GM12875 (cell line): ENCODE results near the gene FUT8.

ENCODE experiments used
- H3K4me3 ChIP-seq: one replicate; pipeline ENCODE4 v1.5.1; 2011; ENCODE audit warnings: low read depth, low read length, control low read depth
- TF ChIP-seq, protein P1 (sequence below): IDR thresholded peaks from 2 replicates; pipeline ENCODE4 v1.5.1; 2011; ENCODE audit warnings: low read depth, mild to moderate bottlenecking, control low read depth, inconsistent platforms, low read length, moderate library complexity, borderline replicate concordance; ENCODE audit not compliant: insufficient read depth

FUT8 gene

GRCh38 chr14:65470404-65470880, 57.9 kb downstream of the FUT8 start:
- H3K4me3 ChIP-seq, result peak overlapping the region; percentile 21
- TF ChIP-seq, protein P1, sequence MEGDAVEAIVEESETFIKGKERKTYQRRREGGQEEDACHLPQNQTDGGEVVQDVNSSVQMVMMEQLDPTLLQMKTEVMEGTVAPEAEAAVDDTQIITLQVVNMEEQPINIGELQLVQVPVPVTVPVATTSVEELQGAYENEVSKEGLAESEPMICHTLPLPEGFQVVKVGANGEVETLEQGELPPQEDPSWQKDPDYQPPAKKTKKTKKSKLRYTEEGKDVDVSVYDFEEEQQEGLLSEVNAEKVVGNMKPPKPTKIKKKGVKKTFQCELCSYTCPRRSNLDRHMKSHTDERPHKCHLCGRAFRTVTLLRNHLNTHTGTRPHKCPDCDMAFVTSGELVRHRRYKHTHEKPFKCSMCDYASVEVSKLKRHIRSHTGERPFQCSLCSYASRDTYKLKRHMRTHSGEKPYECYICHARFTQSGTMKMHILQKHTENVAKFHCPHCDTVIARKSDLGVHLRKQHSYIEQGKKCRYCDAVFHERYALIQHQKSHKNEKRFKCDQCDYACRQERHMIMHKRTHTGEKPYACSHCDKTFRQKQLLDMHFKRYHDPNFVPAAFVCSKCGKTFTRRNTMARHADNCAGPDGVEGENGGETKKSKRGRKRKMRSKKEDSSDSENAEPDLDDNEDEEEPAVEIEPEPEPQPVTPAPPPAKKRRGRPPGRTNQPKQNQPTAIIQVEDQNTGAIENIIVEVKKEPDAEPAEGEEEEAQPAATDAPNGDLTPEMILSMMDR, result no peak

GRCh38 chr14:65471038-65471878, 58.7 kb downstream of the FUT8 start:
- H3K4me3 ChIP-seq, result peak overlapping the region; percentile 2

DNA sequence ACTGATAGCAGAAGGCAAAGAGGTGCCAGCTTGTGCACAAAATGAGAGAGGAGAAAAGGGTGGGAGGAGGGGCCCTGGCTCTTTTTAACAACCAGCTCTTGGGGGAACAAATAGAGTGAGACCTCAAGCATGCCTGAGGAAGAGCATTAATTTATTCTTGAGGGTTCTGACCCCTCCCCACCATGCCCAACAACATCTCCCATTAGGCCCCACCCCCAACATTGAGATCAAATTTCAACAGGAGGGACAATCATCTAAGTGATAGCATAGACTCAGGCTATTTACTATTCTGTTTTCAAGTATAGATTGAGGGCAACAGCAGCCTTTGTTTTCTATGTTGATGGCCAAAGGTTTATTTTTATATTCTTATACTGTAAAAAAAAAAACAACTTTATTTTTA, 59.7 kb downstream of the FUT8 start:
- H3K4me3 ChIP-seq, result no peak overlapping the region
- TF ChIP-seq, protein P1, result no peak

More at GRCh38 chr14:65471038-65471878, 58.7 kb downstream of the FUT8 start:
- TF ChIP-seq, protein P1, result no peak

DNA sequence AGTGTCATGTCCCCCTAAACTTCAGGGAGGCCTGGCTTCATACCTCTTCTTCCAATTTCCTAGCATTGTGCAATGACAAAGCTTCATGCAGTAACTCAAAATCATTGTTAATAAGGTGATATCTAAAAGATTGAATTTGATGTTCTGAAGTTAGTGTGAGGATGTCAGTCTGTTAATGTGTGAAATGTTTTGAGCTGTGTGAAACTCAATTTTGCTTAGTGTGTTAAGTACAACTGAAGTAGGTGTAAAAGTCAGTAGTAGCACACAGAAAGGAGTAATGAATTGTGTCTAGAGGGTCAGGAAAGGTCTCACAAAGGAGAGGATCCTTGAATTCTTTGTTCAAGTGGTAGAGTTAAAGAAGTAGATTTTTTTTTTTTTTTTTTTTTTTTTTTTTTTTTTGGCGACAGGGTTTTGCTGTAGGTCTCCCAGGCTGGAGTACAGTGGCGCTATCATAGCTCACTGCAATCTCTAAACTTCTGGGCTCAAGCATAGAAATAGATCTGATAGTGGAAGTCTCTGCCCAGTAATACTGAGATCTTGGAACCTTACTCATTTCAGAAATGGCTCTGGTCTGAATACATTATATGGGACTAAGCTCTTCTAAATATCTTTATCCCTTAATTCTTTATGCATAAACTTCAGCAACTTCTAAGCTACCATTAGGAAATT, 63.9 kb downstream of the FUT8 start:
- no peak overlapping the region for H3K4me3 ChIP-seq
- TF ChIP-seq, protein P1, result no peak

- H3K4me3 ChIP-seq, result no peak overlapping the region
- TF ChIP-seq, protein P1, result no peak
Measured at GRCh38 chr14:65476942-65477318, 64.4 kb downstream of the FUT8 start.

- TF ChIP-seq, protein P1, result no peak
- H3K4me3 ChIP-seq, result no peak overlapping the region
Measured at GRCh38 chr14:65478017-65478416, 65.5 kb downstream of the FUT8 start.
